ENCODE results near the gene SAT1.

DNA sequence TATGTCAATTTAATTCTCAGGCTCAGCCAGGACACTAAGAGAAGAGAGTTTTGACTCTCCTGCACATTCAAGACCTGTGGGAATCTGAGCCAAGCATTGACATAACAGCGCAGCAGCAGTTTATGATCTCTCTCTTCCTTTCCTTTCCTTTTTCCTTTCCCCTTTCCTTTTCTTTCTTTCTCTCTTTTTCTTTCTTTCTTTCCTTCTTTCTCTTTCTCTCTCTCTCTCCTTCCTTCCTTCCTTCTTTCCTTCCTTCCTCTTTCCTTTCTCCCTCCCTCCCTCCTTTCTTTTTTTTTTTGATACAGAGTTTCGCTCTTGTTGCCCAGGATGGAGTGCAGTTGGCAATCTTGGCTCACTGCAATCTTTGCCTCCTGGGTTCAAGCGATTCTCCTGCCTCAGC is 21.6 kb downstream of the SAT1 start:
- TF ChIP-seq EZH2phosphoT487 (IDR thresholded peaks at IDR 0.05; ENCODE audit: low read depth) (no peak), CTCF (IDR thresholded peaks at IDR 0.05; ENCODE audit: low read depth, low read length) (no peak)

Data from OCI-LY3 (cell line).